Mammary epithelial cell (primary cell): ENCODE results near the gene PARD3.

Source experiments
- EZH2 ChIP-seq: IDR thresholded peaks from 2 replicates; pipeline ENCODE4 v1.6.1; 2012; ENCODE audit warnings: low read length, inconsistent platforms, borderline replicate concordance
- TF ChIP-seq, protein P1 (sequence below), 2 donors: IDR thresholded peaks in 1 of 2; conservative IDR thresholded peaks in 1 of 2; 2 replicates each; pipeline ENCODE4 v1.5.1; 2011 to 2012; ENCODE audit warnings: inconsistent platforms in 2 of 2, low read length in 2 of 2, mild to moderate bottlenecking in 2 of 2, control low read depth in 1 of 2, low read depth in 1 of 2; ENCODE audit not compliant: insufficient read depth in 1 of 2; ENCODE audit errors: extremely low read depth in 1 of 2

GRCh38 chr10:34489411-34489810, 325.7 kb downstream of the PARD3 start:
- TF ChIP-seq, protein P1, sequence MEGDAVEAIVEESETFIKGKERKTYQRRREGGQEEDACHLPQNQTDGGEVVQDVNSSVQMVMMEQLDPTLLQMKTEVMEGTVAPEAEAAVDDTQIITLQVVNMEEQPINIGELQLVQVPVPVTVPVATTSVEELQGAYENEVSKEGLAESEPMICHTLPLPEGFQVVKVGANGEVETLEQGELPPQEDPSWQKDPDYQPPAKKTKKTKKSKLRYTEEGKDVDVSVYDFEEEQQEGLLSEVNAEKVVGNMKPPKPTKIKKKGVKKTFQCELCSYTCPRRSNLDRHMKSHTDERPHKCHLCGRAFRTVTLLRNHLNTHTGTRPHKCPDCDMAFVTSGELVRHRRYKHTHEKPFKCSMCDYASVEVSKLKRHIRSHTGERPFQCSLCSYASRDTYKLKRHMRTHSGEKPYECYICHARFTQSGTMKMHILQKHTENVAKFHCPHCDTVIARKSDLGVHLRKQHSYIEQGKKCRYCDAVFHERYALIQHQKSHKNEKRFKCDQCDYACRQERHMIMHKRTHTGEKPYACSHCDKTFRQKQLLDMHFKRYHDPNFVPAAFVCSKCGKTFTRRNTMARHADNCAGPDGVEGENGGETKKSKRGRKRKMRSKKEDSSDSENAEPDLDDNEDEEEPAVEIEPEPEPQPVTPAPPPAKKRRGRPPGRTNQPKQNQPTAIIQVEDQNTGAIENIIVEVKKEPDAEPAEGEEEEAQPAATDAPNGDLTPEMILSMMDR (conservative IDR thresholded peaks at IDR 0.05 in 1 of 2, IDR thresholded peaks at IDR 0.05 in 1 of 2; ENCODE audit: extremely low read depth in 1 of 2, insufficient read depth in 1 of 2, low read depth in 1 of 2, low read length in 2 of 2), result no peak
- no peak for TF ChIP-seq EZH2
